ENCODE measurements around the gene MED27. TPM values are rescaled to one million over a fixed set of nuclear protein-coding genes. Genes with fewer than 3 reads are reported as not detected.

The MED27 gene
- total RNA-seq, 1 donor = 25.7 TPM

DNA sequence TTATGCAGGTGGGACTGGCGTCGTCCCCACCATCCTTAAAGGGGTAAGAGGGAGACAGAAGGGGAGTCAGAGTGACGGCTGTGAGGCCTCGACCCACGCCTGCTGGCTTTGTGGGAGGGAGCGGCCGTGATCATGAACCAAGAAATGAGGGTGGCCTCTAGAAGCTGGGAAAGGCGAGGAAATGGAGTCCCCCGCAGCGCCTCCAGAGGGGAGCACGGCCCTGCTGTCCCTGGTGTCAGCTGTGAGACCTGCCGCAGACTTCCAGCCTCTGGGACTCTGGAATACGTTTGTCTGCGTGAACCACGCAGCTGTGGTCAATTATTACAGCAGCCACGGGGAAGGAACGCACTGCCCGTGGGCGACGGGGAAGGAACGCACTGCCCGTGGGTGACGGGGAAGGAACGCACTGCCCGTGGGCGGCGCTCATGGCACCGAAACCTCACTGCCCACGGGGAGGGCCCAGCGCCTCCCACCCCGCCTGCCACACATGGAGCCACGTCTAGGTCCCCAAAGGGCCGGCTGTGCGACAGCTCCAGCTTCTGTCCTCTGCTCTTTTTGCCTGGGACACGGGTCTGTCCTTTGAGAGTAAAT is 231.0 kb downstream of the MED27 start:
- TF ChIP-seq, protein P1, sequence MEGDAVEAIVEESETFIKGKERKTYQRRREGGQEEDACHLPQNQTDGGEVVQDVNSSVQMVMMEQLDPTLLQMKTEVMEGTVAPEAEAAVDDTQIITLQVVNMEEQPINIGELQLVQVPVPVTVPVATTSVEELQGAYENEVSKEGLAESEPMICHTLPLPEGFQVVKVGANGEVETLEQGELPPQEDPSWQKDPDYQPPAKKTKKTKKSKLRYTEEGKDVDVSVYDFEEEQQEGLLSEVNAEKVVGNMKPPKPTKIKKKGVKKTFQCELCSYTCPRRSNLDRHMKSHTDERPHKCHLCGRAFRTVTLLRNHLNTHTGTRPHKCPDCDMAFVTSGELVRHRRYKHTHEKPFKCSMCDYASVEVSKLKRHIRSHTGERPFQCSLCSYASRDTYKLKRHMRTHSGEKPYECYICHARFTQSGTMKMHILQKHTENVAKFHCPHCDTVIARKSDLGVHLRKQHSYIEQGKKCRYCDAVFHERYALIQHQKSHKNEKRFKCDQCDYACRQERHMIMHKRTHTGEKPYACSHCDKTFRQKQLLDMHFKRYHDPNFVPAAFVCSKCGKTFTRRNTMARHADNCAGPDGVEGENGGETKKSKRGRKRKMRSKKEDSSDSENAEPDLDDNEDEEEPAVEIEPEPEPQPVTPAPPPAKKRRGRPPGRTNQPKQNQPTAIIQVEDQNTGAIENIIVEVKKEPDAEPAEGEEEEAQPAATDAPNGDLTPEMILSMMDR (IDR thresholded peaks at IDR 0.05; ENCODE audit: extremely low read depth, low read depth, low read length) = no peak
- Histone ChIP-seq H3K27me3 (ENCODE audit: insufficient read depth, low read length) (peaks cover 13% of the 10 kb centered on the region), H3K4me1 (ENCODE audit: insufficient read depth, low read length) (no peaks in the 10 kb centered on the region), H3K9me3 (ENCODE audit: low read depth, low read length) (no peaks in the 10 kb centered on the region), H4K20me1 (ENCODE audit: insufficient read depth, low read length) (no peaks in the 10 kb centered on the region), H3K79me2 (ENCODE audit: insufficient read depth, low read length) (no peaks in the 10 kb centered on the region), H2AFZ (ENCODE audit: low read length) (no peak overlapping the region), H3K36me3 (ENCODE audit: insufficient read depth, low read length) (no peaks in the 10 kb centered on the region), H3K4me2 (ENCODE audit: insufficient read depth, low read length) (no peak overlapping the region), H3K4me3 (ENCODE audit: insufficient read depth, low read length) (no peak overlapping the region), H3K27ac (ENCODE audit: low read depth, low read length) (no peak overlapping the region)
- DNase-seq (ENCODE audit: insufficient read length, low spot score, missing footprints) = no peak

GRCh38 chr9:131847665-131848354 is 231.9 kb downstream of the MED27 start:
- H3K27me3 ChIP-seq (ENCODE audit: insufficient read depth, low read length) = peaks cover 13% of the 10 kb centered on the region
- no peak overlapping the region for H3K27ac ChIP-seq (ENCODE audit: low read depth, low read length)
- H3K4me2 ChIP-seq (ENCODE audit: insufficient read depth, low read length) = no peak overlapping the region
- no peak overlapping the region for H2AFZ ChIP-seq (ENCODE audit: low read length)
- no peaks in the 10 kb centered on the region for H3K36me3 ChIP-seq (ENCODE audit: insufficient read depth, low read length)
- H3K79me2 ChIP-seq (ENCODE audit: insufficient read depth, low read length) = no peaks in the 10 kb centered on the region
- no peak for DNase-seq (ENCODE audit: insufficient read length, low spot score, missing footprints)
- H3K4me1 ChIP-seq (ENCODE audit: insufficient read depth, low read length) = no peaks in the 10 kb centered on the region
- TF ChIP-seq, protein P1 (IDR thresholded peaks at IDR 0.05; ENCODE audit: extremely low read depth, low read depth, low read length) = no peak
- H3K9me3 ChIP-seq (ENCODE audit: low read depth, low read length) = no peaks in the 10 kb centered on the region
- H3K4me3 ChIP-seq (ENCODE audit: insufficient read depth, low read length) = no peak overlapping the region
- H4K20me1 ChIP-seq (ENCODE audit: insufficient read depth, low read length) = no peaks in the 10 kb centered on the region

DNA sequence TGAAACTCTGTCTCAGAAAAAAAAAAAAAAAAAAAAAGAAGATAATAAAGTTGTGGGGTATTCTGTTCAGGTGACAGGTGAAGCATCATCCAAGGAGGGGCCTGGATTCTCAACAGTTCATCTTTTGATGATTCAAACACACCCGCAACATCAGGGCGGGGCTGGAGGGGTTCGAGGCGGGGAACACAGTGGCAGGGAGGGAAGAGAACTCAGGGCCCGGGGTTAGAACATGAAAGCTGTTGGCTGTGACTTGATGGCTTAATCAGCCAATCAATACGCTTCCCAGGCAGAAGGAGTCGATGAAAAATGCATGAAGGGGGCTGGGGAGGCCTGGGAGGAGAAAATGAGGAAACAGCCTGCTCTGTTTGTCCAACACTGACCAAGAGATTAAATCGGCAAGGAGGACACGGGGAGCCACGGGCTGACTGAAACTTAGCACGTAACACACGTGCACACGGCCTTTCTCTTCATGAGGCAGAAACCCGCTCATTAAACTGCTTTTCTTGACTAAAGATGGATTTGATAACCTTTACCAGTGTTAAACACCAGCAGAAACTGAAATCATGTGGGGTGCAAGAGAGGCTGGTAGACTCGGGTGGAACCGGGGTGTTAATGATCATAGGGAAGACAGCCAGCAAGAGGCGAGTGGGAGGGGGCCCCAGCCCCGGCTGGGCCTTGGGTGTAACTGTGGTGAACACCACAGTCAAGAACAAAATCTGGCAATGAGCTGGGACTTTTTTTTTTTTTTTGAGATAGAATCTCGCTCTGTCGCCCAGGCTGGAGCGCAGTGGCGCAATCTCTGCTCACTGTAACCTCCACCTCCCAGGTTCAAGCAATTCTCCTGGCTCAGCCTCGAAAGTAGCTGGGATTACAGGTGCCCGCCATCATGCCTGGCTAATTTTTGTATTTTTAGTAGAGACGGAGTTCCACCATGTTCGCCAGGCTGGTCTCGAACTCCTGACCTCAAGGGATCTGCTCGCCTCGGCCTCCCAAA is 234.1 kb downstream of the MED27 start:
- TF ChIP-seq, protein P1 (IDR thresholded peaks at IDR 0.05; ENCODE audit: extremely low read depth, low read depth, low read length) = no peak
- H3K36me3 ChIP-seq (ENCODE audit: insufficient read depth, low read length) = no peaks in the 10 kb centered on the region
- no peaks in the 10 kb centered on the region for H3K4me1 ChIP-seq (ENCODE audit: insufficient read depth, low read length)
- no peak overlapping the region for H3K27ac ChIP-seq (ENCODE audit: low read depth, low read length)
- H4K20me1 ChIP-seq (ENCODE audit: insufficient read depth, low read length) = peaks cover 1% of the 10 kb centered on the region
- peak; percentile 5 for DNase-seq (ENCODE audit: insufficient read length, low spot score, missing footprints)
- no peaks in the 10 kb centered on the region for H3K9me3 ChIP-seq (ENCODE audit: low read depth, low read length)
- no peak overlapping the region for H2AFZ ChIP-seq (ENCODE audit: low read length)
- H3K79me2 ChIP-seq (ENCODE audit: insufficient read depth, low read length) = no peaks in the 10 kb centered on the region
- no peak overlapping the region for H3K4me3 ChIP-seq (ENCODE audit: insufficient read depth, low read length)
- peaks cover 18% of the 10 kb centered on the region for H3K27me3 ChIP-seq (ENCODE audit: insufficient read depth, low read length)
- no peak overlapping the region for H3K4me2 ChIP-seq (ENCODE audit: insufficient read depth, low read length)
